Fibroblast of the aortic adventitia (primary cell): Measurements from ENCODE around the gene PIK3C2G. TPM values are rescaled to one million over a fixed set of nuclear protein-coding genes. Genes with fewer than 3 reads are reported as not detected.

Experiments
- DNase-seq: peaks from one replicate; pipeline ENCODE4 v3.0.0-alpha.2; 2010; ENCODE audit warnings: low read depth
- H3K4me3 ChIP-seq: 2 replicates; pipeline ENCODE4 v1.5.1; 2011; ENCODE audit warnings: low read depth, mild to moderate bottlenecking, control low read depth, low read length, moderate library complexity
- total RNA-seq: library from RNA; depleted of rRNA; stranded (reverse); fragments of >200 nt; gene quantifications from 2 replicates; pipeline ENCODE4 v1.2.3, GENCODE V29; 2012; ENCODE audit warnings: low replicate concordance
- TF ChIP-seq, protein P1 (sequence below): IDR thresholded peaks from 2 replicates; pipeline ENCODE4 v1.5.1; 2011; ENCODE audit warnings: mild to moderate bottlenecking, low read length, control low read depth, inconsistent platforms; ENCODE audit not compliant: insufficient read depth

PIK3C2G gene, protein sequence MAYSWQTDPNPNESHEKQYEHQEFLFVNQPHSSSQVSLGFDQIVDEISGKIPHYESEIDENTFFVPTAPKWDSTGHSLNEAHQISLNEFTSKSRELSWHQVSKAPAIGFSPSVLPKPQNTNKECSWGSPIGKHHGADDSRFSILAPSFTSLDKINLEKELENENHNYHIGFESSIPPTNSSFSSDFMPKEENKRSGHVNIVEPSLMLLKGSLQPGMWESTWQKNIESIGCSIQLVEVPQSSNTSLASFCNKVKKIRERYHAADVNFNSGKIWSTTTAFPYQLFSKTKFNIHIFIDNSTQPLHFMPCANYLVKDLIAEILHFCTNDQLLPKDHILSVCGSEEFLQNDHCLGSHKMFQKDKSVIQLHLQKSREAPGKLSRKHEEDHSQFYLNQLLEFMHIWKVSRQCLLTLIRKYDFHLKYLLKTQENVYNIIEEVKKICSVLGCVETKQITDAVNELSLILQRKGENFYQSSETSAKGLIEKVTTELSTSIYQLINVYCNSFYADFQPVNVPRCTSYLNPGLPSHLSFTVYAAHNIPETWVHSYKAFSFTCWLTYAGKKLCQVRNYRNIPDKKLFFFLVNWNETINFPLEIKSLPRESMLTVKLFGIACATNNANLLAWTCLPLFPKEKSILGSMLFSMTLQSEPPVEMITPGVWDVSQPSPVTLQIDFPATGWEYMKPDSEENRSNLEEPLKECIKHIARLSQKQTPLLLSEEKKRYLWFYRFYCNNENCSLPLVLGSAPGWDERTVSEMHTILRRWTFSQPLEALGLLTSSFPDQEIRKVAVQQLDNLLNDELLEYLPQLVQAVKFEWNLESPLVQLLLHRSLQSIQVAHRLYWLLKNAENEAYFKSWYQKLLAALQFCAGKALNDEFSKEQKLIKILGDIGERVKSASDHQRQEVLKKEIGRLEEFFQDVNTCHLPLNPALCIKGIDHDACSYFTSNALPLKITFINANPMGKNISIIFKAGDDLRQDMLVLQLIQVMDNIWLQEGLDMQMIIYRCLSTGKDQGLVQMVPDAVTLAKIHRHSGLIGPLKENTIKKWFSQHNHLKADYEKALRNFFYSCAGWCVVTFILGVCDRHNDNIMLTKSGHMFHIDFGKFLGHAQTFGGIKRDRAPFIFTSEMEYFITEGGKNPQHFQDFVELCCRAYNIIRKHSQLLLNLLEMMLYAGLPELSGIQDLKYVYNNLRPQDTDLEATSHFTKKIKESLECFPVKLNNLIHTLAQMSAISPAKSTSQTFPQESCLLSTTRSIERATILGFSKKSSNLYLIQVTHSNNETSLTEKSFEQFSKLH (N-terminal part only)
- 0.09 TPM in 1 of 2 replicates, not detected in the other for total RNA-seq

DNA sequence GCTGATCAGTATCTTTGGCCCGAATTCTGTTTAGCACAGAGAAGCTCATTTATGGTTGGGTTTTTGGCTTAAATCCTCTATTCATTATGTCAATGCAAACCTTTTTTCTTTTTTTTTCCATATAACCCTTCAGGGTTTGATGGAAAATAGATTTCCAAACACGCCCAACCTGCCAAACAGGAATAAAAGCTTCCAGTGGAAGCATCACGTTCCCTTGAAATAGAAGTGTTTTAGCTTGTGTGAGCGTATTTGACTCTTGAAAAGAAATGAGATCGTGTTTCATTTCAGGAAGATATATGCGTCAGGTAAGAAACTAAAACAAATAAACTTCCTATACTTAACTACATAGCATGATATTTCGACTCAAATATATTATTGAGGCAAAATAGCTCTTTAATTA is at the start of gene PIK3C2G:
TSS of gene PIK3C2G (plus strand) at position 246 of the 400 bp plus-strand sequence. CDS start 20,564 bp downstream, outside the sequence.
- TF ChIP-seq, protein P1, sequence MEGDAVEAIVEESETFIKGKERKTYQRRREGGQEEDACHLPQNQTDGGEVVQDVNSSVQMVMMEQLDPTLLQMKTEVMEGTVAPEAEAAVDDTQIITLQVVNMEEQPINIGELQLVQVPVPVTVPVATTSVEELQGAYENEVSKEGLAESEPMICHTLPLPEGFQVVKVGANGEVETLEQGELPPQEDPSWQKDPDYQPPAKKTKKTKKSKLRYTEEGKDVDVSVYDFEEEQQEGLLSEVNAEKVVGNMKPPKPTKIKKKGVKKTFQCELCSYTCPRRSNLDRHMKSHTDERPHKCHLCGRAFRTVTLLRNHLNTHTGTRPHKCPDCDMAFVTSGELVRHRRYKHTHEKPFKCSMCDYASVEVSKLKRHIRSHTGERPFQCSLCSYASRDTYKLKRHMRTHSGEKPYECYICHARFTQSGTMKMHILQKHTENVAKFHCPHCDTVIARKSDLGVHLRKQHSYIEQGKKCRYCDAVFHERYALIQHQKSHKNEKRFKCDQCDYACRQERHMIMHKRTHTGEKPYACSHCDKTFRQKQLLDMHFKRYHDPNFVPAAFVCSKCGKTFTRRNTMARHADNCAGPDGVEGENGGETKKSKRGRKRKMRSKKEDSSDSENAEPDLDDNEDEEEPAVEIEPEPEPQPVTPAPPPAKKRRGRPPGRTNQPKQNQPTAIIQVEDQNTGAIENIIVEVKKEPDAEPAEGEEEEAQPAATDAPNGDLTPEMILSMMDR = no peak
- no peak within 1 kb of the TSS for H3K4me3 ChIP-seq
- DNase-seq = no peak

DNA sequence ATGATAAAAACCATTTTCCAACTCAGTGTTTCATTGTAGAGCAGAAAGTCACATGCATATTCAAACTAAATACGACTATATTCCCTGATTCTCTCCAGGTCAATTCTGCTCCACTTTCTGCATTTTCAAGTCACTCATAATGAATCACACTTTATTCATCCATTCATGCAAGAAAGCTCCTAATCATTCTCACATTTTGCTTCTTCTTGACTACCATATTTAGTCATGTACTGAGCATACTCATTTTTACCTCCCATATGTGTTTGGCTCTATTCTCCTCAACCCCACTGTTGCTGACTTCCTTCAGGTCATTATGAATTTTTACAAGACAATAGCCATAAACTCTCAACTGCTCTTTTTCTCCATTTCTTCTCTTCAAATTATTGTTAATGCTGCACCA is 43.4 kb upstream of the PIK3C2G start:
- peak; percentile 6 for DNase-seq

DNA sequence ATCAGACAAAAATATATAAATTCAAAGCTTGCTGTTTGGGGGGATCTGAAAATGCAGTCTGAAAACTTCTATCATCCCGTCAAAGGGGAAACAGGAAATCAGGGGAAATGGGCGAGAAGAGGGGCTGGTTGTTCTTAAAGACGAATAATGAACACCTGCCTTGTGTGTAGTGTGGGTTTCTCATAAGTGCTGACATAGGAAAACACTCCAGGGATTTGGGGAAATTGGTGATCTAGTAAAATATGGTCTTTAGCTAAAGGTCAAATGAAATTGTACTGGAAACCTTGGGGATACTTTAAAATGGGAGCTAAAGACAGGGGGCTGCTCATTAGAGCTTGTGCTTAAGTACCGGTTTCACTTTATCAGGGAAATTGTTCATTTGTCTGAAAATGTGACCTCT is 39.6 kb upstream of the PIK3C2G start:
- TF ChIP-seq, protein P1 = no peak
- DNase-seq = no peak
- no peak overlapping the region for H3K4me3 ChIP-seq

More for the DNA sequence above, 43.4 kb upstream of the PIK3C2G start:
- TF ChIP-seq, protein P1 = no peak
- no peak overlapping the region for H3K4me3 ChIP-seq

DNA sequence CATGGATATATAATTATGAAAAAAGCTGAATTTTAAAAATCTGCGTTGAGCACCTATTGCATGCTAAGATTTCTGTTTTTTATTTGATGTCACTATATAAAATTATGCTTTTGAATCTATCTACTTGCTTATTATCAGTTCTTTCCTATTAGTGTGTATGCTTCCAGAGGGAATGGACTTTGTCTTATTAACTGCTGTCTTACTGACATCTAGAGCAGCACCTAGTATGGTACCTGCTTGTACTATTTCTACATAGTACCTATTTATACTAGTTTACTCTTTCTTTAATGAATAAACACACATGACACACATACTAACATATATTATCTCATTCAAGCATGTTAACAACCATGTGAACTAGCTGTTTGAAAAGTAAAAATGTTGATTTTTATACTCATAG is 38.6 kb upstream of the PIK3C2G start:
- TF ChIP-seq, protein P1 = no peak
- DNase-seq = no peak
- H3K4me3 ChIP-seq = no peak overlapping the region

DNA sequence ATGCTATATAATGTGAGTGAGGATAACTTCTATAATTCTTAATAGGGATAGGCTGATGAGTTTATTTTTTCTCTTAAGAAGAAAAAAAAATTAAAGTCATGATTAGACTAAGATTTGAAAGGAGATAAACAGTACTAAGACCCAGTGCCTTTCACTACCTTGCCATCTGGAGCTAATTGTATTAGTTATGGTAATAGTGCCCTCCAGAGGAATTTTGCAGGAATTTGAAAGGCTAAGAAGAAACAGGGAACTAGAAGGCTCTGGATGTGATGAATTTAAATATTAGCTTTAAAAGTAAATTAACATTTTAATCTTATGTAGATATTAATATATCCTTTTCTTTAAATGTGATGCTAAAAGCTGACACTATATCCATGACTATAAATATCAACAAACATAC is 36.6 kb upstream of the PIK3C2G start:
- peak; percentile 76 for DNase-seq
- TF ChIP-seq, protein P1 = peak; percentile 64
- no peak overlapping the region for H3K4me3 ChIP-seq

DNA sequence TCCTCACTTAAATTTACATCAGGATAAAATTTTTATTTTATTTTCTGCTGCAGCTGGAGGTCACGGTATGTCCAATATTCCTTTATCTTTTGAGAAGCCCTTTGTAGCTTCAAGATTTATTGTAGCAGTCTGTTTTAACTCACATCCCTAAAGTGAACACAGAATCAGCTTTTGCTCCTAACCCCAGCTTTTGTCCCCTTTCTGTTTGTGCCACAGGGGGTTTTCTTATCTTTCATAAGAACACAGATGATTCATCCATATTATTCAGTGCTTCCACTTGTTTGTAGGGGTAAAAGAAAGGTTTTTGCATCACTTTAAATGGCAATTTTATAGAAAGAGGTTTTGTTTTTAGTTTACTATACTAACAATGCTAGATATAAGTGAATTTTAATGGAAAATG is 21.8 kb upstream of the PIK3C2G start:
- TF ChIP-seq, protein P1 = no peak
- peak; percentile 20 for DNase-seq
- H3K4me3 ChIP-seq = no peak overlapping the region
